ENCODE measurements around the gene SYTL4. TPM values are rescaled to one million over a fixed set of nuclear protein-coding genes. Genes with fewer than 3 reads are reported as not detected.

SYTL4 gene
- polyA plus RNA-seq, 3 donors = 21.8 to 27.9 (median 24.9) TPM

DNA sequence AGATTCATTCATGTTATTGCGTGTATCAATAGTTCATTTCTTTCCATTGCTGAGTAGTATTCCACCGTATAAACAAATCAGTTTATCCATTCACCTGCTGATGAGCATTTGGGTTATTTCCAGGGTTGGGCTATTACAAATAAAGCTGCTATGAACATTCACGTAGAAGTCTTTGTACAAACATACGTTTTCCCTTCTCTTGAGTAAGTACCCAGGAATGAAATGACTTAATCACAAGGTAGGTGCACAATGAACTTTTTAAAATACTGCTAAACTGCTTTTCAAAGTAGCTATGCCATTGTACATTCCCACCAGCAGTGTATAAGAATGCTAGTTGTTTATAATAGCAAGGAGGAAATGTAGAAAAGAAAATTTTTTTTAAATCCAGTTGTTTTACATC, 35.9 kb downstream of the SYTL4 start:
- DNase-seq (ENCODE audit: low read depth in 3 of 3, low spot score in 2 of 3) = no peak

DNA sequence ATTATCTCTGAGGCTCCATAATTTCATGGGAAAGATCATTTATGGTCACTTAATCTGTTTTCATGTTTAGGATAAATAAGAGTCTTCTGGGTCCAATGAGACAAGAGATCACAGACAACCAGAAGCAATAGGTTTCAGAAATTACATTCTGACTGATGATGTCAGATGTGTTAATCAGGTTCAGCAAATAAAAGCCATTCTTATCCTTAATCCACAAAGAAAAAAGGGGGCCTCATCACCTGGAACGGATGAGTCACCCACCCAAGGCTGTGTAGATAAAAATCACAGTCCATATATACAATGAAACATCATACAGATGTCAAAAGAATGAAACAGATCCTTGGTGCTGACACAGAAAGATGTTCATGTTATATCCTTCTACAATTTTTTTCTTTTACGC, 36.6 kb downstream of the SYTL4 start:
- DNase-seq (ENCODE audit: low read depth in 3 of 3, low spot score in 2 of 3) = no peak

DNA sequence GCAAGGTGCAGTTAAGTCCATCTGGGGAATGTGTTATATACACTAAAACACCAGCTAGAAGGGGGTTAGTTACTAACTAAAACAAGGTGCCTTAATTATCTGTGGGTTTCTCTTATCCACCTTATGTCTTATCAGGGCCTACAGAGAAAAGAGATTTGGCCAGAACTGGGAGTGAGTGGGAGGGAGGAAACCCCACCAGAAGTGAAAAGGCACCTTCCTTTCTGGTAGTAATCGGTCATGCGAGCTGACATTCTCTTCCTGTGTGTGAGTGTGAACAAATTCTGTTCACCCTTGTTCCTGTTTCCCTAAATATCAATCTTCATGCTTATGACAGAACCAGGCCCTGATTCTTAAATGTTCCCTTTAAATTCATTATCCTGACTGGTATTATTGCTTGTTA, 44.4 kb downstream of the SYTL4 start:
- no peak for DNase-seq (ENCODE audit: low read depth in 3 of 3, low spot score in 2 of 3)

DNA sequence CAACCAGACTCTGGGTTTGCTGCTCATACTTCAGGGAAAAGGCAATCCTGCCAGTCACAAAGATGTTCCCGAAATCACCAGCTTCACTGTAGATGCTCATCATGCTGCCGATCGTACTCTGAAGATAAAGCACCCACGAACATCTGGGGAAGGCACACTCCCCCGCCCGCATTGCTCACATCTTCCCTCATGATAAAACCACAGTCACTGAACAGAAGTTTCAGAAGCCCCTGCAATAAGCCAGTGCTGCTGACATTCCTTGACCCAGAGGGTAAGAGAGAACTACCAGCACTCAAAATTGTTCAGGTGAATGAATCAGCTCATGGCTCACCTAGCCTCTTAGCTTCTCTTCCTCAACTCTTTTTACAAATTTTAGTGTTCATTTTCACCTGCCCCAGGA, 44.8 kb downstream of the SYTL4 start:
- no peak for DNase-seq (ENCODE audit: low read depth in 3 of 3, low spot score in 2 of 3)

DNA sequence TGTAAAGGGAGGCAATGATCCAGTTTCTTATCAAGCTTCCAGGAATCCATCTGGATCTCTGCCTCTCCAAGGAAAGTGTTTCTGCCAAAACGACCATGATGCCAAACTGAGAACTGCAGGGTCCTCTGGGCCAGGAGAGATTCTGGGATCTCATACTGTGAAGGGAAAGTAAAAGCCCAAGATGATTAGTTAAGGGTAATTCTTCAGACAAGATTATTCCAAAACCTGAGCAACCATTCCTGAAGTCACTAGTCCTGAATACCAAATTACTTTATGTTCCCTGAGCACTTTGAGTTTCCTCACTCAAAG, 46.0 kb downstream of the SYTL4 start:
- DNase-seq (ENCODE audit: low read depth in 3 of 3, low spot score in 2 of 3) = no peak

DNA sequence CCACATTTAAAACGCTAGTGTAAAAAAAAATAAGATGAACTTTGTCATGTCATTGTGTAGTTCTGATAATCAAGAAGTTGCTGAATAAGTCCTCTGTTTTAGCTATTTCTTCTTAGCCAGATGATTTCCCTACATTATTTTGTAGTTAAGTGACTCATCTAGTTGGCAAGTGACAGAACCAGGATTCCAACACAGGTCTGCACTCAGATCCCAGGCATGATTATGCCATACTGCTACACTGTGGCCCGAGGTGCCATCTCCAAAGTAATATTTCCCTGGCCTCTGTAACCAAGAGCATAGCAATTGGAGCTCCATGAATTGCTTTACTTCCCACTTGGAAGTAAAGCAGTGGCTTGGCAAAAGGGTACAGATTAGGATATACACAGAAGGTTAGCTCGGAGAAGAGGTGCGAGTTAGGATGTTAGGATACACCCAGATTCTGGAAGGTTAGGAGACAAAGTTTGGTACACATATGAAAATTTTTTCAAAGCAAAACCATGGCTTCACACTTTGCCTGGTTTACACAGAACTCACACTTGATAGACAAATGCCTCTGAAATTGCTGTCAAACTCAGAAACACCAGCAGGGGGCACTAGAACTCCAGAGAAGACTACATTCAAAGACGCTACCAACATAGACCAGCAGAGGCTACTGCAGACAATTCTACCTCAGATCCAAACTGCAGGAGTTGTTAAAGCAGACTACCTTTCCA, 46.5 kb downstream of the SYTL4 start:
- peak; percentile 37 to 53 (median 46) for DNase-seq (ENCODE audit: low read depth in 3 of 3, low spot score in 2 of 3)

DNA sequence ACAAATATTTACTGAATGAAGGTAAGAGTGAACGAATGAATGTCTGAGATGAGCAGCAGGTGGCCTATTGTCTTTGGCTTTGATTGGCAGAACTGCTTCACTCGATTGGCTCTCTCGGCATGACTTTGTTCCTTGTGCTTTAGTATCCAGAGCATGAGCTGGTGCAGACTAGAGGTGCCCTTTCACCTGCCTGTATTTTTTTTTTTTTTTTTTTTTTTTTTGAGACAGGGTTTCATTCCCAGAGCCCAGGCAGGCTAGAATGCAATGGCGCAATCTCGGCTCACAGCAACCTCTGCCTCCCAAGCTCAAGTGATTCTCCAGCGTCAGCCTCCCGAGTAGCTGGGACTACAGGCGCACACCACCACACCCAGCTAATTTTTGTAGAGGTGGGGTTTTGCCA, 49.0 kb downstream of the SYTL4 start:
- no peak for DNase-seq (ENCODE audit: low read depth in 3 of 3, low spot score in 2 of 3)

DNA sequence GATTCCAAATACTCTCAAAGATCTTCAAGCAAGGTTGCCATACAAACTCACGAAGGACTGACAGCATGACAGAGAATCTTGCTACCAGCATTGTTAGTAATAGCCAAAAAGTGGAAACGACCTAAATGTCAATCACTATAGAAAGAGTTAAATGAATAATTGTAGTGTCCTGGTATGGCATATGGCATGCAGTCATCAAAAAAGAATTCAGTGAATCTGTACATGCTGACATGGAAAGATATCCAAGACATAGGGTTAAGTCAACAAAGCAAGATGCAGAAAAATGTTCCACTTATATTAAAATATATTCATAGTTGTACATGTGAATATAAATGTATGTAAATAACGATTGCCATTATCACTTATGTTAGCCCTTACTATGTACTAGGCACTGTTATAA, 50.3 kb downstream of the SYTL4 start:
- DNase-seq (ENCODE audit: low read depth in 3 of 3, low spot score in 2 of 3) = no peak

DNA sequence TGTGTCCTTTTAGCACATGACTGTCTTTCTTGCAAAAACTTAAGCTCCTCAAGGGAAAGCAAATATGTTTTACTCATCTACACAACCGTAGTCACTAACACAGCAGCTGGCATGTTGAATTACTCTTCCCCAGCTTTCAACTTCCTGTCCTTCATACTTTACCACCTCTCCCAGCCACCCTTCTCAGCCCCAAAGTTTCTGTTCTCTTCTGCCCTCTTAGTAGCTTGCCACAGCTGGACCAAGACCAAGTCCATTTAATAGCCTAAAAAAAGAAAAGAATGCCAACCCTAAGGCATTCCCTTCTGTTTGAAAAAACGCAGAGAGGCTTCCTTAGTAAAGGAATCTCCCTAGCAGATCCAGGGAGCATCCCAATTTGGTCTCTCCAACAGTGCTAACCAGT, 51.2 kb downstream of the SYTL4 start:
- no peak for DNase-seq (ENCODE audit: low read depth in 3 of 3, low spot score in 2 of 3)

DNA sequence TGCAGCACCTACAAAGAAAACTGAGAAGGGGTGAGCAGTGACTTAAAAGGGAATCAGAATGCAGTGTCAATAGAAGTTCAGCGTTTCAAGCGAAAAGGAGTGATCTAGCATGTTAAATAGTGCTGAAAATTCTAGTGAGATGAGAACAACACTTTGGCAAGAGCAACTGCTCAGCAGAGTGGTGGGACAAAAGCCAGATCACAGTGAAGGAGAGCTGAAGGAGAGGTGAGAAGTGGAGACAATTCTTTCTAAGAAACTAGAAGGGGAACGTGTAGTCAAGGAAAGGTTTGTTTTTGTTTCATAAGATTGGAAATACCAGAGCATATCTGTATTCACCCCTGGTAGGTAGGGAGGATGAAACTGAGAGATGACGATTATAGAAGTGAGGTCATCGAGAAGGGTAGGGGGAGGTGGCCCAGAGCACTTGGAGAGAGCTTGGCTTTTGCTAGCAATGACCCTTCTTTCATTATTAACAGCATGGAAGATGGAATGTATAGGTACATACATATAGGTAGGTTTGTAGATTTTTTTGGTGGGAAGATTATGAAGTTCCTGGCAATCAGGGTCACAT, 54.2 kb downstream of the SYTL4 start:
- no peak for DNase-seq (ENCODE audit: low read depth in 3 of 3, low spot score in 2 of 3)

DNA sequence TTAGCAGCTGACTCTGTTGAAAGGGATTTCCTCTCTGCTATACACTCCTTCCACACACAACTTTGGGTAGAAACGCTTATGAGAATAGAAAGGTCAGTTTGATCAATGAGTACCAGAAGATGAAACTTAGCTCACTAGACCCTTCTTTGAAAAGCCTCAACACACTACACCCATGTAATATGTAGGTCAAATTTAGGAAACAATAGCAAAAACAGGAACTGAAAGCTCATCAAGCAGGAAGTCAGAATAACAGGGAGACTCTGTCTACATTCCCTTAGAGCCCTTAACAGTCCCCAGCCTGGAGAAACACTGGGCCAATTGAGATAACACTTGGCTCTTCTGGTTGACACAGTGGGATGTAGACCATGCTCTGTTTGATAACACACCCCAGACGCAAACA, 57.2 kb downstream of the SYTL4 start:
- DNase-seq (ENCODE audit: low read depth in 3 of 3, low spot score in 2 of 3) = no peak

DNA sequence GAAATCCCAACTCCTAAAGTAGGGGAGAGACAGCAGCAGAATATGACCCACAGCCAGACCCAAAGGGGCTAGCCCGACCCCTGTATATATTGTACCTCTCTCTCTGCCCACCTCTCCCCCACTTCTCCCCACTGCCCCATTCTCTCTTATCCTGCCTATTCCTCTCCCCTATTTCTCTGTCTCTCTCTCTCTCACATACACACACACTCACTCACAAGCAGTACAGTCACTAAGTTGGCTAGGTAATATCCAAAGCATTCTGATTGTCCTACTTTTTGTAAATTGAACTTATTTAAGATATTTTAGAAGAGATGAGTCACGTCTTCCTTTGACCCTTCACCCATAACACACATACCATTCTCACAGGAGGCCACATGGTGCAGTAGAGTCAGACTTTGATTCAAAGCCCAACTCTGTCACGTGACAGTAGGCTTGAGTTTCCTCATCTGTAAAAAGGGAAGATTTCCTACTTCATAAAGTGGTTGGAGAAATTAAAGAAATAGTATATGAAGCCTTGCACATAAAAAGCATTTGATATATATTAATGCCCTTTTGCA, 58.4 kb downstream of the SYTL4 start:
- DNase-seq (ENCODE audit: low read depth in 3 of 3, low spot score in 2 of 3) = no peak

DNA sequence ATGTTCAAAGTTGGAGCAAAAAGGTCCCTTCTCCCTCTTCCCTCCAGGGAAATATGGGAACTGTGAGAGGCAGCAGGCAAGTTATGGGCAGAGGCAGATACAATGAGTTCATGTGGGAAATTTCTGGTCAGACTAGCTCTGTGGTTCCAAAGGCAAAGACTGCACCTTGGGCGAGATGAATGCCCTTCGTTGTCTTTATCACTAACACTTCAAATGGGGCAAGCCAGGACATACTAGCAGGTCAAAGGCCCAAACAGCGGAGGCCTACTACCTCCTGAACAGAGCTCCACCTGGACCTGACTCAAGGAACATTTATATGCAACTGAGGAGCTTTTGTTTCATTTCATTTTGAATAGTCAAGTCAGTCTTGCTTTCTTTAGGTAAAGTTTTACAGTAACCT, 59.0 kb downstream of the SYTL4 start:
- DNase-seq (ENCODE audit: low read depth in 3 of 3, low spot score in 2 of 3) = no peak

DNA sequence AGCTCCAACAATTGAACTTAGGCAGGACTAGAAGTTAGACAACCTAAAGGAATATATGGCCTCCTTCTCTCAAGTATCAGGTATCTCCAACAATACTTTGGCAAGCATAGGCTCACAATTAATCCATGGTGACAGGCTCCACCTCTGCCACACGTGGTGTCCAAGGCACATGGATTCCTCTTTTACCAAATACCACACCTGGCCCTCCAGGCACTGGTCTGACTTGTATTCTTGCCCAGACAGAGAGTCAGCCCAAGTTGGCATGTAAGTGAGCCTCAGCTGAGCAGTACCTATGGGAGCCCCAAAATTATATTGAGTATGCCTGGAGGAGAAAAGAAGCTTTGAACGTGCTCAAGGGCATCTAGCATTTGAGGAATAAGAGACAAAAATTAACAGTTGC, 68.3 kb downstream of the SYTL4 start:
- no peak for DNase-seq (ENCODE audit: low read depth in 3 of 3, low spot score in 2 of 3)

DNA sequence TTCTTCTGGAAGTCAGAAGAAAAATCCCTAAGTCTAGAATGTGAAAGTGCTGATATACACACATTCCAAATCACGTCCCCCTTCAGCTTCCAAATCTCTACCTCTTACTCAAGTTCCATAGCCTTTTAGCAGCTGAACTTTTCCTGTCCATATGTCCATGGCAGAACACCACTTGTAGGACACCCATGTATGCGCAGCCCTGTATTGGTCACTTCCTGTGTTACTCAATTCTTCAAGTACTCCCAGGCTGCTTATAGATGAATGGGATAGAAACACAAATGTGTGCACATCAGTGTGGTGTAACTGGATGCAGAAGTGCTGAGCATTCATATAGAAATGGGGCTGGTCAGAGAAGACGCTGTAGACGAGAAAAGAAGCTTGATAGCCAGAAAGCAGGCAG, 69.1 kb downstream of the SYTL4 start:
- DNase-seq (ENCODE audit: low read depth in 3 of 3, low spot score in 2 of 3) = no peak

DNA sequence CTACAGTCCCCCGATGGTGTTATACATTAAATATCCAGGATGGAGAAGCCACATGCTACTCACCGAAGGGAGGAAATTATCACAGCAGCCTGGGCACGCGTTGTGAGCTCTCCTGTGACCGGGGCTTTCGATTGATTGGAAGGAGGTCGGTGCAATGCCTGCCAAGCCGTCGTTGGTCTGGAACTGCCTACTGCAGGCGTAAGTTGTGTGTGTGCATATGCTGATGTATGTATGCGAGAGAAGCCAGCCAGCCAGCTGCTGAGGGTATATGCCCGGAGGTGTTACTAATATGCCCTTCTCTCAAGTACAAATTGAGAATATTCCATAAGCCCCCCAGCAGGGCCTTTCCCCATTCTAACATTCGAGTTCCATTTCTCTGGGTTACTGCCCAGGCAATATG, 69.8 kb downstream of the SYTL4 start:
- DNase-seq (ENCODE audit: low read depth in 3 of 3, low spot score in 2 of 3) = no peak

DNA sequence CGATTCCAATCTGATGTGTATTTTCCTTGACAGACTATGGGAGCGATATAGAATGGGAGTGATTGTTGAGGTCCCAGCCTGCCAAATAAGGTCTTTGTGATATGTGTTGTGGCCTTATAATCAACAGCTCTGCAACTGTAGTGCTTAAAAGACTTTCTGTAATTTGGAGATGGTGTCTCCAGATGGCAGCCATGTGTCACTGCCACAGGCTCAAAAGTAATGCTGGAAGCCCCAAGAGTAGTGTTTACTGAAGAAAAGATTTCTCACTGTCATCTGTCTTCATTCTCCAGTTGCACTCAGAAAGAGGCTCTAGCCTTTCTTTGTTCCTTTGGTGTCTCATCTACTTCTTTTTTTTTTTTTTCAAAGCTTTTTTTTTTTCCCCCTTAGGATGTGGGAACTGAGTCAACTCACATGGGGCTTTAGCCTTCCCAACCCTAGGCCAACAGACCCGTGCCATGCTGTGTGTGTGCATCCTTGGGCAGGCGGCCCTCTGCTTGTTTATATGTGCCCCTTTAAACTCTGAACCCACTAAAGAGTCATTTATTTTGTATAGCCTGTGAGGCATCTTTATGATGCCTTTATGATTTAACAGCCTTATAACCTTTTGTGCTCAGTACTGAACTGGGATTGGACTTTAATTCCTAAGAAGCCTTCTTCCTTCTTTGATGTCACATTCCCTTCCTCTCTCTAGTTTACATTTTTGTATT, 72.3 kb downstream of the SYTL4 start:
- no peak for DNase-seq (ENCODE audit: low read depth in 3 of 3, low spot score in 2 of 3)

DNA sequence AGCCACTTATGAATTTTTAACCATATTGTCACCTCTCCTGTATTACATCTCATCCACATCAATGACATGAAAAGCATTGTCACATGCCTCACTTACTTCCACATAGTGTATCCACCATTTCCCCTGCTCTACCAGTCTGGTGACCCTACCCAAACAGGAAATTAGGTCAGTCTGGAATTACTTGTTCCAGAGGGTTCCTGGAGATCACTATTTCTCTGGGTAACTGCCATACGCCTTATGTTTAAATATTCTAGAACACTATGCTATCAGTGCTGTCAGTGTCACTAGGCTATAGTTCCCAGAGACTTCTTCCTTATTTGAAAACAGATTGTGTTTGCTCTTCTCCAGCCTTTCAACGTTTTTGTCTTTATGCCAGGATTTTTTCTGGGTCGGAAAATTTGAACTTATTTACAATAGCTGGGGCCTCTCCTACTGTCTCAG, 73.0 kb downstream of the SYTL4 start:
- DNase-seq (ENCODE audit: low read depth in 3 of 3, low spot score in 2 of 3) = no peak

DNA sequence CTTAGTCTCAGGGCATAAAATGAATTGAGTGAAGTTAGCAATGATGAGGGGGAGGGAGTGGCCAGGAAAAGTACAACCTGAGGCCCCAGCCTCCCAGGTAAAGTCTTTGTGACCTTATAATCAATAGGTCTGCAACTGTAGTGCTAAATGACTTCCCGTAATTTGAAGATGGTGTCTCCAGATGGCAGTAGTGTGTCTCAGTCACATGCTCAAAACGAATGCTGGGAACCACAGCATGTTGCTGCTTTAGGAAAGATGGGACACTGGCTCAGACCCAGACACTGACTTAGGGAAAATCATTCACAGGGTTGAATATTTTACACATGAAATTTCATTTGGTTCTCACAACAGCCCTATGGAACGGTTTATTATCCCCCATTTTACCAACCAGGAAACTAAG, 77.7 kb downstream of the SYTL4 start:
- no peak for DNase-seq (ENCODE audit: low read depth in 3 of 3, low spot score in 2 of 3)

DNA sequence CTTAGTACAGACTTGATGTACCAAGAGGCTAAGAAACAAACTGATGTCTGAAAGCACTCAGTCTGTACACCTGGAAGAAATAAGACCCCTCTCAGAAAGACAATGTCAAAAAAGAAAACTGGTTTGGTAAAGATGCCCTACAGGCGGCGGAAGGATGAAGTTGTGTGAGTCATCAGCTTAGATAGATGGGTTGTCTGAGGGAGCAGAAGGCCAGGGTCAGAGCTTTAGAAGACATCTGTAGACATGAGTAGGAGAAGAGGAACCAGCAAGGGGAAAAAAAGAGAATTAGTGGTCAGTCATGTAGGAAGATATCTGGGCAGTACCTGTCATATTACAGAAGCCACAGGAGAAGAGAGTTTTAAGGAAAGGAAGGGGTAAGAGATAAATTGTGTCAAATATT, 79.7 kb downstream of the SYTL4 start:
- no peak for DNase-seq (ENCODE audit: low read depth in 3 of 3, low spot score in 2 of 3)

DNA sequence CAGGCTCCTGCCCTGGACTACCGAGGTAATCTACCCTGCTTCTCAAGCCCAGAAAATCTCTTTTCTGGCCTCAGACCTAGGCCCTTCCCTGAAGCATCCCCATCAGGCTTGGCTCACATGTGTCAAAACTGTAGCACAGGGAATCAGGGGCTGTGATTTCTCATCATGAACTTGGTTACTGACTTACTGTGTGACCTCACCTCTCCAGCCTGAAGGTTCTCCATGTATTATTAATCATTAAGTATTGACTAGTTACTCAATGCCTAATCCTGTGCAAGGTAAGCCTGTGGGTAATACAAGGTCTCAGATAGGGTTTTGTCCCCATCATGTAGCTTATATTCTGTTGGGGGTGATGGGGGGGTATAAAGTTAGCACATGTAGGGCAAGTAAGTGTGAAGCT, 81.1 kb downstream of the SYTL4 start:
- no peak for DNase-seq (ENCODE audit: low read depth in 3 of 3, low spot score in 2 of 3)
